Endothelial cell of umbilical vein (primary cell): ENCODE data around the gene RPGRIP1L.

Experiments
- EZH2 ChIP-seq: IDR thresholded peaks from 2 replicates; pipeline ENCODE4 v1.6.1; 2012; ENCODE audit warnings: borderline replicate concordance, low read depth, mild to moderate bottlenecking, moderate library complexity, low read length, inconsistent platforms; ENCODE audit not compliant: severe bottlenecking
- MYC ChIP-seq: IDR thresholded peaks from one replicate; pipeline ENCODE4 v1.6.1; 2011; ENCODE audit warnings: mild to moderate bottlenecking, low read depth, low read length
- POLR2A ChIP-seq: IDR thresholded peaks from 2 replicates; pipeline ENCODE4 v1.6.1; 2012; ENCODE audit warnings: low read depth, mild to moderate bottlenecking, control low read depth, low read length
- TF ChIP-seq, protein P1 (sequence below), 2 donors: IDR thresholded peaks; 1 replicate in 1 of 2; 2 replicates in 1 of 2; pipeline ENCODE4 v1.5.1; 2011; ENCODE audit warnings: low read length in 2 of 2, mild to moderate bottlenecking in 2 of 2, moderate library complexity in 2 of 2, control low read depth in 1 of 2, inconsistent platforms in 1 of 2, low read depth in 1 of 2; ENCODE audit not compliant: insufficient read depth in 1 of 2; ENCODE audit errors: extremely low read depth in 1 of 2

DNA sequence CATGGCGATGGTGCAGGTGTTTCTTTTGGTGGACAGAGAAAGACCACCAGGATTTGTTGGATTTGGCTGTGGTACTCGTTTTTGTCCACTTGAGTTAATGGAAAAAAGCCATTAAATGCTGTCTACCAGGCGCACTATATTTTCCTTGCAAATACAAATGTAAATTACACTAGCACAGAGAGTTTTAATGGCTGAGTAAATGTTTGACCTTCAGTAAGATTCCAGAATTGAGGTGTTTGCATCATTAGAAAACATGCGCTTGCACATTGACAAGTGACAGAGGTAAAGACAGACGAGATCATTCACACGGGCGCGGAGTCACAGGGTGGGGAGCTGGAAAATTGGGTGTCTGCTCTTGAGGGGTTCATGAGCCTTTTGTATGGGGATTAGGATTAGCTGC lies 147.1 kb downstream of the RPGRIP1L start:
- TF ChIP-seq EZH2 (no peak), MYC (no peak), POLR2A (no peak)
- TF ChIP-seq, protein P1, sequence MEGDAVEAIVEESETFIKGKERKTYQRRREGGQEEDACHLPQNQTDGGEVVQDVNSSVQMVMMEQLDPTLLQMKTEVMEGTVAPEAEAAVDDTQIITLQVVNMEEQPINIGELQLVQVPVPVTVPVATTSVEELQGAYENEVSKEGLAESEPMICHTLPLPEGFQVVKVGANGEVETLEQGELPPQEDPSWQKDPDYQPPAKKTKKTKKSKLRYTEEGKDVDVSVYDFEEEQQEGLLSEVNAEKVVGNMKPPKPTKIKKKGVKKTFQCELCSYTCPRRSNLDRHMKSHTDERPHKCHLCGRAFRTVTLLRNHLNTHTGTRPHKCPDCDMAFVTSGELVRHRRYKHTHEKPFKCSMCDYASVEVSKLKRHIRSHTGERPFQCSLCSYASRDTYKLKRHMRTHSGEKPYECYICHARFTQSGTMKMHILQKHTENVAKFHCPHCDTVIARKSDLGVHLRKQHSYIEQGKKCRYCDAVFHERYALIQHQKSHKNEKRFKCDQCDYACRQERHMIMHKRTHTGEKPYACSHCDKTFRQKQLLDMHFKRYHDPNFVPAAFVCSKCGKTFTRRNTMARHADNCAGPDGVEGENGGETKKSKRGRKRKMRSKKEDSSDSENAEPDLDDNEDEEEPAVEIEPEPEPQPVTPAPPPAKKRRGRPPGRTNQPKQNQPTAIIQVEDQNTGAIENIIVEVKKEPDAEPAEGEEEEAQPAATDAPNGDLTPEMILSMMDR (IDR thresholded peaks at IDR 0.05; ENCODE audit: extremely low read depth in 1 of 2, insufficient read depth in 1 of 2, low read depth in 1 of 2, low read length in 2 of 2), result no peak
